ENCODE data around the gene MPZL1.
"Not testable (repeated sequence)": the region's sequence is repeated elsewhere in the genome, so short reads cannot be mapped to it uniquely, and the experiment has no call there.

The MPZL1 gene

DNA sequence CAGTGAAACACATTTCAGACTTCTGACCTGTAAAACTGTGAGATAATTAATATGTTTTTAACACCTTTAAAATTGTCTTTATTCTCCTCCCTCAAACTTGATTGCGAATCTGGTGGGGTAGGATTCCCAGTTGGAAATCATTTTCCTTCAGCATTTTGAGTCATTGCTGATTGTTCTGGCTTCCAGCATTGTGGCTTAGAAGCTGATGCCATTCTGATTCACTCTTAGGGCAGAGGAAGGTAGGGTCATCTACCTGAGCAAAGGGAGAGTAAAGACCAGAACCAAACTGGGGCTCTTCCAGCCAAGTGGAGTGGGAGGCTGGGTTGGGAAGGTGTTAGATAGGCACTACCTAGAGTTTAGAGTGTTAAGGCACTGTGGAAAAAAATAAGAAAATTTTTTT is 61.2 kb downstream of the MPZL1 start:
- no peak for DNase-seq

DNA sequence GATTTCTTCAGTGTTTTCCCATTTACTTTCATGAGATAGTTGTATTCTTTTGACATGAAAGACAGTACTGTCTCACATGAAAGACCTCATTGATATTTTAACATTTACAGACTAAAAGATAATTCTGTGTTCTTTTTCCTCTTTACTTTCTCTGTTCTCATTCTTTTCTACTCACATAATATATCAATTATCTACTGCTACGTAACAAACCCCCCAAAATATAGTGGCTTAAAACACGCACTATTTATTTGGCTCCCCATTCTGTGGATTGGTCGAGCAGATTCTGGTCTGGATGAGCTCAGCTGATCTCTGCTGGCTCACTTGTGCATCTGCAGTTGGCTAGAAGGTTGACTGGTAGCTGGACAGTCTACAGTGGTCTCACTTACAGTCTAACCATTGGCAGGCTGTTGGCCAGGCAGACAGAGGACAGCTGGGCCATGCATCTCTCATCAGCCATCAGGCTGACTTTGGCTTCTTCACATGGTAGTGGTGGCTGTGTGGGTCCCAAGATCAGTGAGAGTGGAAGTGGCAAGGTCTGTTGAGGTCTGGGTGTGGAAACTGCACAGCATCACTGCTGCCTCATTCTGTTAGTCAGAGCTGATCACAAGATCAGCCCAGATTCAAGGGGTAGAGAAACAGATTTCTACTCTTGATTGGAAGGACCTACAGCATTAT is 63.2 kb downstream of the MPZL1 start:
- no peak for DNase-seq

DNA sequence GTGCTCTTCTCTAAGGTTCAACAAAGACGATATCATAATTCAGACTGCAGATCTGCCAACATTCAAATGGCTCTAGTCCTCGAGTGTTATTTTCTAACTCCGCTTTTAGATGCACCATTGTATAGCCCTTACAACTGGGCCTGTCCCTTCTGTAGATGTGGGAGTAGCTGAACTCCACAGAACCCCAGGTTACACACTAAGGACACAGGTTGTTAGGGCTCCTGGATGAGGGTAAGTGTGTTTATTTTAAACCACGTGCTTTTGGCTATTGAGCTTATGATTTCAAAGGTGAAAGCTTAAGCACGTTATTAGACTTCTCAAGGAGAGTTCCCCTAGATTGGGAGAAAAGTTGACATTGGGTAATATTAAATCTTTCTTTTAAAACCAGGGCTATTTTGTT is 64.7 kb downstream of the MPZL1 start:
- DNase-seq: no peak

DNA sequence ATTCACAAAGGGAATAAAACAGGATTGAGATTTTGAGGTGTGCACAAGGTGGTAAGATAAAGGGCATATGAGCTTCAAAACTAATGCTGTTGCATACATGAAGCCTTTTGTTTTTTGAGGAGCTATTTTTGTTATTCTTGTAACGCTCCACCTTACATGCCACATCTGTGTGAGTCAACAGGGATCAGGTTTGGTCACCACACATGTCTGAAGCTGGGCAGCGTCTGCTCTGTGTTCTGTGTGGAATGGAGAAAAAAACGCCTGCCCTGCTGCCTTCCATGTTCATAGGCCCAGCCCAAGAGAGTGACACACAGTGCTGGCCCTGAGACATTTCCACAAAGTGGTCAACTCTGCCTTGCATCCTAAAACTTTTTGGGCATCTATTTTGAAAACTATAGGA is 67.7 kb downstream of the MPZL1 start:
- no peak for DNase-seq

GRCh38 chr1:167790117-167790516 is 68.3 kb downstream of the MPZL1 start:
- DNase-seq: no peak

DNA sequence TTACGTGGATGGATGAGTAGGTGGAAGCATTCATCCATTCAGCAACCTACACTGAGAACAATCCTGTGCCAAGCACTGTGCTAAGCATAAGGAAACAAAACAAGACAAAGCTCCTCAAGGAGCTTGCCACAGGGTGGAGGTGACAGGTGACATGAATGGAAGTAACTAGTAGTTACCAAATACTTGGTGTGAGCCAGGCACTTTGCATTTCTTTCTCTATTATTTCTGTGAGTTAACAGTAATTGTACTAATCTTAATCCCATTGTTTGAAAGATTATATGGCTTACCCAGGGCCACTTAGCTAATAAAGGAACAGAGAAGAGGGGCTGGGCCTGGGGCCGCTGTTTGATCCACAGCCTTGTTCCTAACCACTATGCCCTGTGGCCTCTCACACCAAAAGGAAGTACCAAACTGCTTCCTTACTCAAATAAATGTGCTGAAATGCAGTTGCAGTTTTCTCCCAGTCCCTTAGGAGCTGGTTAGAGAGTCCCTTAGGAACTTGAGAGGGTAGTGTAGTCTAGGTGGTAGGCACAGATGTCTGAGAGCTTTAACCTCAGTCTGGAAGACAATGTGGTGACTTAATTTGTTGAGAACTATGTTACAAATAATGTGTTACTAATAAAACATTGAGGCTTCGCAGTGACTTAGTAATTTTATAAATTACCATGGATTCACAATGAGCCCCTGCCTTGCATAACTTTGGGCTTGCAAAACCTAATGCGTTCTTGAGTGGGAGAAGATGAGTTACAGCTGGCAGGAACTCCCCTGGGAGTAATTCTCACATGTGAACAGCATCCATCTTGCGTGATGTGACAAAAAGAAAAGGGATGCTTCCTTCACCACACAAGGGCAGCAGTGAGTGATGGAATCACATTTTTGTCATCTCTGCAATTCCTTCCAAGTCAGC is 69.8 kb downstream of the MPZL1 start:
- no peak for DNase-seq

- DNase-seq: no peak
These were observed 70.4 kb downstream of the MPZL1 start for GRCh38 chr1:167792188-167792565.

GRCh38 chr1:167794043-167794442 is 72.3 kb downstream of the MPZL1 start:
- DNase-seq: no peak

GRCh38 chr1:167795810-167796740 is 74.3 kb downstream of the MPZL1 start:
- no peak for DNase-seq

- no peak for DNase-seq
These were observed 75.2 kb downstream of the MPZL1 start for GRCh38 chr1:167797015-167797414.

GRCh38 chr1:167798952-167799351 is 77.2 kb downstream of the MPZL1 start:
- DNase-seq: no peak

DNA sequence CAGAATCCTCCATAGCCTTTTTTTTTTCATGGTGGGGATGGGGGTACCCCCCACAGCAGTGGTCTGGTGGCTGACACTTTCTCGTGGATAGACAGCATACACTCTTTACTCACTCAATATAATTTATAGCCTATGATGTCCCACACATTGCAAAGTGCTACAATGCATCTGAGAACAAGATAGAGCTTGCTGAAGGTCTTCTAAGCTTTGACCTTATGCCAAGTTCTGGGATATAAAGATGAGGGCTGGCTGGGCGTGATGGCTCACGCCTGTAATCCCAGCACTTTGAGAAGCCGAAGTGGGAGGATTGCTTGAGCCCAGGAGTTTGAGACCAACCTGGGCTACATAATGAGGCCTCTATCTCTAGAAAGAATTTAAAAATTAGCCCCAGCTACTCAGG is 78.0 kb downstream of the MPZL1 start:
- DNase-seq: no peak

- no peak for DNase-seq
These were observed 78.5 kb downstream of the MPZL1 start for GRCh38 chr1:167800251-167800650.

GRCh38 chr1:167802235-167802634 is 80.5 kb downstream of the MPZL1 start:
- DNase-seq: no peak

GRCh38 chr1:167803358-167804207 is 81.8 kb downstream of the MPZL1 start:
- DNase-seq: peak; percentile 54

GRCh38 chr1:167805041-167805556 is 83.3 kb downstream of the MPZL1 start:
- DNase-seq: no peak

DNA sequence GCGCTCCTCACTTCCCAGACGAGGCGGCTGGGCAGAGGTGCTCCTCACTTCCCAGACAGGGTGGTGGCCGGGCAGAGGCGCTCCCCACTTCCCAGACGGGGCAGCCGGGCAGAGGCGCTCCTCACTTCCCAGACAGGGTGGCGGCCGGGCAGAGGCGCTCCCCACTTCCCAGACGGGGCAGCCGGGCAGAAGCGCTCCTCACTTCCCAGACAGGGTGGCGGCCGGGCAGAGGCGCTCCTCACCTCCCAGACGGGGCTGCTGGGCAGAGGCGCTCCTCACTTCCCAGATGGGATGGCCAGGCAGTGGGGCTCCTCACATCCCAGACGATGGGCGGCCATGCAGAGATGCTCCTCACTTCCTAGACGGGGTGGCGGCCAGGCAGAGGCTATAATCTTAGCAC is 84.5 kb downstream of the MPZL1 start:
- not testable (repeated sequence) for DNase-seq

DNA sequence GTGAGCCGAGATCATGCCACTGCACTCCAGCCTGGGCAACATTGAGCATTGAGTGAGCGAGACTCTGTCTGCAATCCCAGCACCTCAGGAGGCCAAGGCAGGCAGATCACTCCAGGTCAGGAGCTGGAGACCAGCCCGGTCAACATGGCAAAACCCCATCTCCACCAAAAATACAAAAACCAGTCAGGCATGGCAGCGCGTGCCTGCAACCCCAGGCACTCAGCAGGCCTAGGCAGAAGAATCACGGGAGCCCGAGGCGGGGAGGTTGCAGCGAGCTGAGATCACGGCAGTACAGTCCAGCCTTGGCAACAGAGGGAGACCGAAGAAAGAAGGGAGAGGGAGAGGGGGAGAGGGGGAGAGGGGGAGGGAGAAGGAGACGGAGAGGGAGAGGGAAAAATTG is 84.9 kb downstream of the MPZL1 start:
- DNase-seq: not testable (repeated sequence)

DNA sequence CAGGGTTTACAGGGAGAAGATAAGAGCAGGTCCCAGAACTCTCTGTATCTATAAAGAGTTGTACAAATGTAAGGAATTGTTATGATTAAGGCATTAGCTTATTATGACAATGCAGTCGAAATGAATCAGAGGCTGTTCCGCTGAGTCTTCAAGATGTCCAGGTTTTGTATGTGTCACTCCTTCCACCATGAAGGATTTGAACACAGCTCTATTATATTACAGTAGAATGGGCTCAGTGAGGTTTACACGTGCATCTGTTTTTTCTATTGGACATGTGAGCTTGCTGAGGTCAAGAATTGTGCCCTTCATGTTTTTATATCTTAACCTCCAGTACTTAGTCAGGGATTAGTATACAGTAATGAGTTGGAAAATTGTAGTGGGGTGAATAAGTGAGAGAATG is 86.3 kb downstream of the MPZL1 start:
- no peak for DNase-seq

- DNase-seq: no peak
These were observed 86.9 kb downstream of the MPZL1 start for GRCh38 chr1:167808690-167809089.

- no peak for DNase-seq
These were observed 91.2 kb downstream of the MPZL1 start for GRCh38 chr1:167812972-167813371.

GRCh38 chr1:167815650-167816049 is 93.9 kb downstream of the MPZL1 start:
- DNase-seq: no peak

All from effector CD8-positive, alpha-beta T cell (primary cell).